ENCODE measurements around the gene SH3RF2. TPM values are rescaled to one million over a fixed set of nuclear protein-coding genes. Genes with fewer than 3 reads are reported as not detected.
"Not testable (repeated sequence)": the region's sequence is repeated elsewhere in the genome, so short reads cannot be mapped to it uniquely, and the experiment has no call there.

Gene SH3RF2
- total and polyA plus RNA-seq, 4 donors: 1.0 to 10.5 (median 4.9) TPM

GRCh38 chr5:146009020-146009419 lies 72.6 kb downstream of the SH3RF2 start:
- H3K27ac ChIP-seq (ENCODE audit: low read depth in 1 of 2, low read length in 2 of 2): no peak overlapping the region
- no peak for DNase-seq (ENCODE audit: low spot score)
- WGBS: 69% methylated on average over 1 of the region's 1 CpG
- H3K9ac ChIP-seq (ENCODE audit: low read depth in 1 of 2, low read length in 2 of 2): no peak overlapping the region
- H3K4me1 ChIP-seq (ENCODE audit: control insufficient read depth in 4 of 4, insufficient read depth in 4 of 4, low read length in 3 of 4): peaks cover 0 to 30% (median 1%) of the 10 kb centered on the region in 4 donors
- no peaks in the 10 kb centered on the region for H3K9me3 ChIP-seq (ENCODE audit: control insufficient read depth in 4 of 4, low read length in 3 of 4)
- H3K36me3 ChIP-seq (ENCODE audit: control insufficient read depth in 4 of 4, insufficient read depth in 3 of 4, low read depth in 1 of 4, low read length in 3 of 4): peaks cover 0 to 10% (median 3%) of the 10 kb centered on the region in 4 donors
- no peak overlapping the region for H3K4me3 ChIP-seq (ENCODE audit: low read depth in 1 of 3, low read length in 3 of 3)
- TF ChIP-seq FOXA1 (IDR thresholded peaks at IDR 0.05) (no peak), EGR1 (IDR thresholded peaks at IDR 0.05; ENCODE audit: low read depth in 2 of 2) (no peak), CTCF (IDR thresholded peaks at IDR 0.05; ENCODE audit: low read depth, low read length, missing input control) (no peak), ZBTB33 (IDR thresholded peaks at IDR 0.05) (no peak), GABPA (IDR thresholded peaks at IDR 0.05 in 1 of 2, conservative IDR thresholded peaks at IDR 0.05 in 1 of 2) (no peak)
- no peaks in the 10 kb centered on the region for H3K27me3 ChIP-seq (ENCODE audit: control insufficient read depth in 4 of 4, insufficient read depth in 4 of 4, low read length in 3 of 4)

- not testable (repeated sequence) for H3K4me3 ChIP-seq (ENCODE audit: low read depth in 1 of 3, low read length in 3 of 3); H3K9me3 ChIP-seq (ENCODE audit: control insufficient read depth in 4 of 4, low read length in 3 of 4); H3K9ac ChIP-seq (ENCODE audit: low read depth in 1 of 2, low read length in 2 of 2); H3K27ac ChIP-seq (ENCODE audit: low read depth in 1 of 2, low read length in 2 of 2); DNase-seq (ENCODE audit: low spot score); H3K27me3 ChIP-seq (ENCODE audit: control insufficient read depth in 4 of 4, insufficient read depth in 4 of 4, low read length in 3 of 4)
- H3K4me1 ChIP-seq (ENCODE audit: control insufficient read depth in 4 of 4, insufficient read depth in 4 of 4, low read length in 3 of 4): peaks cover 0 to 26% (median 1%) of the 10 kb centered on the region in 4 donors
- whole genome bisulfite sequencing: 81% methylated on average over 5 of the region's 5 CpGs
- peaks cover 0 to 21% (median 10%) of the 10 kb centered on the region in 4 donors for H3K36me3 ChIP-seq (ENCODE audit: control insufficient read depth in 4 of 4, insufficient read depth in 3 of 4, low read depth in 1 of 4, low read length in 3 of 4)
Observed at GRCh38 chr5:146010447-146010846, 74.1 kb downstream of the SH3RF2 start.

GRCh38 chr5:146013761-146014160 lies 77.4 kb downstream of the SH3RF2 start:
- no peak for DNase-seq (ENCODE audit: low spot score)

More at GRCh38 chr5:146013761-146014160, 77.4 kb downstream of the SH3RF2 start:
- Histone ChIP-seq H3K27ac (ENCODE audit: low read depth in 1 of 2, low read length in 2 of 2) (no peak overlapping the region), H3K4me1 (ENCODE audit: control insufficient read depth in 4 of 4, insufficient read depth in 4 of 4, low read length in 3 of 4) (peaks cover 0 to 2% (median 0%) of the 10 kb centered on the region in 4 donors), H3K9me3 (ENCODE audit: control insufficient read depth in 4 of 4, low read length in 3 of 4) (no peaks in the 10 kb centered on the region), H3K4me3 (ENCODE audit: low read depth in 1 of 3, low read length in 3 of 3) (no peak overlapping the region), H3K36me3 (ENCODE audit: control insufficient read depth in 4 of 4, insufficient read depth in 3 of 4, low read depth in 1 of 4, low read length in 3 of 4) (peaks cover 0 to 28% (median 11%) of the 10 kb centered on the region in 4 donors), H3K27me3 (ENCODE audit: control insufficient read depth in 4 of 4, insufficient read depth in 4 of 4, low read length in 3 of 4) (no peaks in the 10 kb centered on the region), H3K9ac (ENCODE audit: low read depth in 1 of 2, low read length in 2 of 2) (no peak overlapping the region)
- 89% methylated on average over 9 of the region's 9 CpGs for WGBS
- TF ChIP-seq JUND (IDR thresholded peaks at IDR 0.05) (no peak), RAD21 (IDR thresholded peaks at IDR 0.05) (no peak), TAF1 (conservative IDR thresholded peaks at IDR 0.05) (no peak), SP1 (IDR thresholded peaks at IDR 0.05) (no peak), ZBTB33 (IDR thresholded peaks at IDR 0.05) (no peak)

Measured in liver (tissue), 9 donors.